ENCODE results near the gene APC.

GRCh38 chr5:112697833-112698232 lies 39.9 kb upstream of the APC start:
- TF ChIP-seq, protein P1, sequence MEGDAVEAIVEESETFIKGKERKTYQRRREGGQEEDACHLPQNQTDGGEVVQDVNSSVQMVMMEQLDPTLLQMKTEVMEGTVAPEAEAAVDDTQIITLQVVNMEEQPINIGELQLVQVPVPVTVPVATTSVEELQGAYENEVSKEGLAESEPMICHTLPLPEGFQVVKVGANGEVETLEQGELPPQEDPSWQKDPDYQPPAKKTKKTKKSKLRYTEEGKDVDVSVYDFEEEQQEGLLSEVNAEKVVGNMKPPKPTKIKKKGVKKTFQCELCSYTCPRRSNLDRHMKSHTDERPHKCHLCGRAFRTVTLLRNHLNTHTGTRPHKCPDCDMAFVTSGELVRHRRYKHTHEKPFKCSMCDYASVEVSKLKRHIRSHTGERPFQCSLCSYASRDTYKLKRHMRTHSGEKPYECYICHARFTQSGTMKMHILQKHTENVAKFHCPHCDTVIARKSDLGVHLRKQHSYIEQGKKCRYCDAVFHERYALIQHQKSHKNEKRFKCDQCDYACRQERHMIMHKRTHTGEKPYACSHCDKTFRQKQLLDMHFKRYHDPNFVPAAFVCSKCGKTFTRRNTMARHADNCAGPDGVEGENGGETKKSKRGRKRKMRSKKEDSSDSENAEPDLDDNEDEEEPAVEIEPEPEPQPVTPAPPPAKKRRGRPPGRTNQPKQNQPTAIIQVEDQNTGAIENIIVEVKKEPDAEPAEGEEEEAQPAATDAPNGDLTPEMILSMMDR (IDR thresholded peaks at IDR 0.05) = no peak
- no peak for TF ChIP-seq EZH2 (IDR thresholded peaks at IDR 0.05; ENCODE audit: borderline replicate concordance, insufficient read depth, low read depth, low read length, poor library complexity, severe bottlenecking)

Data from B cell (primary cell).